BJ (cell line): ENCODE data around the gene KRT27. TPM values are rescaled to one million over a fixed set of nuclear protein-coding genes. Genes with fewer than 3 reads are reported as not detected.

Experiments
- CTCF ChIA-PET: fragments of 350-600 bp; formaldehyde crosslinking; extraction: SDS; loops from one replicate; lab custom pipeline; 2021; ENCODE audit warnings: antibody characterized with exemption, inconsistent platforms; lab: Yijun Ruan, JAX
- POLR2A ChIA-PET: fragments of 300-600 bp; sonication (Branson Sonifier 250); formaldehyde crosslinking; extraction: SDS; loops from one replicate; lab custom pipeline; 2021; ENCODE audit warnings: antibody characterized with exemption; lab: Charles Lee
- DNase-seq: peaks from one replicate; pipeline ENCODE4 v3.0.0-alpha.2; 2011; ENCODE audit warnings: low read depth
- H3K27me3 ChIP-seq: 2 replicates; pipeline ENCODE4 v1.6.0; 2011; ENCODE audit warnings: low read length; ENCODE audit not compliant: control insufficient read depth, insufficient read depth
- H3K36me3 ChIP-seq: 2 replicates; pipeline ENCODE4 v1.5.1; 2011; ENCODE audit warnings: low read length; ENCODE audit not compliant: control insufficient read depth, insufficient read depth
- H3K4me3 ChIP-seq: 2 replicates; pipeline ENCODE4 v1.5.1; 2011; ENCODE audit warnings: low read depth, mild to moderate bottlenecking, control low read depth, low read length
- polyA plus RNA-seq: library from polyadenylated mRNA; depleted of rRNA; stranded (reverse); fragments of >200 nt; gene quantifications from 2 replicates; pipeline ENCODE4 v1.2.3, GENCODE V29; 2011
- TF ChIP-seq, protein P1 (sequence below): IDR thresholded peaks from 2 replicates; pipeline ENCODE4 v1.5.1; 2011; ENCODE audit warnings: low read depth, mild to moderate bottlenecking, control low read depth, inconsistent platforms, low read length, moderate library complexity; ENCODE audit not compliant: insufficient read depth

Gene KRT27
- polyA plus RNA-seq, 1 experiment = not detected

DNA sequence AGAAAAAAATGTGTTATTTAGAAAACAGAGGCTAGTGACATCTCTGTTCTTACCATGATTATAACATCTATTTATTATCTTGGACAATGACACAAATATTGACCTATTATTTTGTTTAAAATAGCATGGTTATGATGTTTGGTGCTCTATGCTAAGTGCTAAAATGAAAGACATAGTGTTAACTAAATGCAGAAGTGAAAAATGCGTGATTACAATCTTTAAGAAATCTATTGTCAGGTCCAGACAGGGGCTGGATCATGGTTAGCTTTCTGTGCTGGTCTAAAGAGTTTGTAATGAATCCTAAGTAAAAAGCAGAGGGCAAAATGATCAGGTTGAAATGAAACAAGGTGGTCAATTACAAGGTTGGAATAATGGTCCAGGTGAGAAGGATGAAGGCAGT is 18.0 kb upstream of the KRT27 start:
- Histone ChIP-seq H3K36me3 (no peaks in the 10 kb centered on the region), H3K27me3 (peaks cover 18% of the 10 kb centered on the region), H3K4me3 (no peak overlapping the region)
- TF ChIP-seq, protein P1, sequence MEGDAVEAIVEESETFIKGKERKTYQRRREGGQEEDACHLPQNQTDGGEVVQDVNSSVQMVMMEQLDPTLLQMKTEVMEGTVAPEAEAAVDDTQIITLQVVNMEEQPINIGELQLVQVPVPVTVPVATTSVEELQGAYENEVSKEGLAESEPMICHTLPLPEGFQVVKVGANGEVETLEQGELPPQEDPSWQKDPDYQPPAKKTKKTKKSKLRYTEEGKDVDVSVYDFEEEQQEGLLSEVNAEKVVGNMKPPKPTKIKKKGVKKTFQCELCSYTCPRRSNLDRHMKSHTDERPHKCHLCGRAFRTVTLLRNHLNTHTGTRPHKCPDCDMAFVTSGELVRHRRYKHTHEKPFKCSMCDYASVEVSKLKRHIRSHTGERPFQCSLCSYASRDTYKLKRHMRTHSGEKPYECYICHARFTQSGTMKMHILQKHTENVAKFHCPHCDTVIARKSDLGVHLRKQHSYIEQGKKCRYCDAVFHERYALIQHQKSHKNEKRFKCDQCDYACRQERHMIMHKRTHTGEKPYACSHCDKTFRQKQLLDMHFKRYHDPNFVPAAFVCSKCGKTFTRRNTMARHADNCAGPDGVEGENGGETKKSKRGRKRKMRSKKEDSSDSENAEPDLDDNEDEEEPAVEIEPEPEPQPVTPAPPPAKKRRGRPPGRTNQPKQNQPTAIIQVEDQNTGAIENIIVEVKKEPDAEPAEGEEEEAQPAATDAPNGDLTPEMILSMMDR = no peak
- ChIA-PET POLR2A (no interaction called here), CTCF (interaction anchor here (2.2 kb wide), 1 partner anchor 863 kb away, joined by 8 read pairs; no protein-coding TSS in a partner anchor)
- DNase-seq = no peak

DNA sequence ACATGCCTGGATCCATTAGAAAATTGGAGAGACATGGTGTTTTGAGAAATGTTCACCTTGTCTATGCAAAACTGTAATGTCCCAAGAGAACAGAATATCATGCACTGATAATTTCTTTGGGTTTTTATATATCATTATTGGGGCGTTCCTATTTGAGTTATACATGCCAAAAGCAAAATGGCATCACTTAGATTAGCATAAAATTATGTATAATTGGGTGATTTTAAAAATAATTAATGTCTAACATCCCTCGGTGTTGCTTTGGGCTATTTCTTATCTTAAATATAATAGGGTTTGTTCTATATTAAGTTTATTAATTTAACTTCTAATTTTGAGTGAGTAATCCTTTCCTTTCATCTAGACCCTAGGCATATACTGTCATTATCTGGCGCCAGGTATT is 17.5 kb upstream of the KRT27 start, which contains the start of gene KRT28:
KRT28 (minus strand) TSS at position 101 of the 400 bp plus-strand sequence; CDS start at position 35, 66 bp downstream.
- ChIA-PET CTCF (interaction anchor here (2.2 kb wide), 1 partner anchor 863 kb away, joined by 8 read pairs; no protein-coding TSS in a partner anchor), POLR2A (no interaction called here)
- TF ChIP-seq, protein P1 = no peak
- no peaks in the 10 kb centered on the region for H3K36me3 ChIP-seq
- no peak for DNase-seq
- peaks cover 21% of the 10 kb centered on the region for H3K27me3 ChIP-seq
- no peak within 1 kb of the TSS for H3K4me3 ChIP-seq

DNA sequence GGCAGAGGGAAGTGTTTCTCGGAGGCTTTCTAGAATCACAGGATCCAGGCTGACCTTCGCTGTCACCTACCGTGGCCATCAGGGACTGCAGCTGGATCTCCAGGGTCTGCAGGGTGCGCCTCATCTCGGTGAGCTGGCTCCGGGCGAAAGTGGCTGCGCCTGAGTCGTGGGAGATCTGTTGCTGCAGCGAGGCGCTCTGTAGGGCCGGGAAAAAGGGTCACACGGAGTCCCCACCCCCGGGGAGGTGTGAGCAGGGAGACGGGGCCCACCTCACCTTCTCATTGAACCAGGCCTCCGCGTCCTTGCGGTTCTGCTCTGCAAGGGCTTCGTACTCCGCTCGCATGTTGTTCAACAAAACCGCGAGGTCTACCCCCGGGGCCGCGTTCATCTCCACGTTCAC is 14.5 kb upstream of the KRT27 start:
- Histone ChIP-seq H3K36me3 (no peaks in the 10 kb centered on the region), H3K4me3 (no peak overlapping the region), H3K27me3 (peaks cover 24% of the 10 kb centered on the region)
- ChIA-PET POLR2A (no interaction called here), CTCF (interaction anchor here (2.3 to 2.4 kb wide), 2 partner anchors 851 to 866 kb away, joined by 7 to 8 read pairs; no protein-coding TSS in a partner anchor)
- TF ChIP-seq, protein P1 = no peak
- no peak for DNase-seq

DNA sequence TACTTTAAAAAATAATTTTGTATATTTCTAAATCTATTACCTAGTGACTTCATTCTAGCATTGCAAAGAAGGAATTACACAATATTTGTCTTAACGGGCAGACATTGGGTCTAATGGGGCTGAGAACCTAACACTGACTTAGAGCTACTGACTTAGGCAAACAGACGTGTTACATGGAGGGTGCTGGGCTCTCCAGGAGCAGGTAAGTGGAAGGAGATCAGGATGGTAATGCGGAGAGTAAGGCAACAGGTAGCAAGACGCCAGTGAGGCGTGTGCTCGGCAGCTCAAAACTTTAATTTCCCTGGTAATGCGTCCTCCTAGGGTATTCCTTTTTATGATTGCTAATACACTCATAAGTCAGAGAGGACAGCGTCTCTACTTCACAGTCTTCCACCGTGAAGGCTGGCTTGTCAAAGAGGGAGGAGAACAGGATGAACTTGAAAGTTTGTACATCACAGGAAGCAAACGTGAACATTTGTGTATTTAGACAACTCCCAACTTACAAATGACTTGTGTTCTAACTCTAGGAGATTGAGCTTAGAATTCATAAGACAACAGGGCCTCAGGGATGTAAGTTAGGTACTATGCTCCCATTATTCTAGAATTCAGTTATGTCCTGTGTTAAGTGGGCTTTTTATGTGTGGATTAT is 12.8 kb upstream of the KRT27 start:
- Histone ChIP-seq H3K27me3 (peaks cover 18% of the 10 kb centered on the region), H3K36me3 (no peaks in the 10 kb centered on the region), H3K4me3 (no peak overlapping the region)
- ChIA-PET POLR2A (no interaction called here), CTCF (interaction anchor here (0.7 to 2.4 kb wide), 4 partner anchors 11 to 1053 kb away, joined by 3 to 8 read pairs (median 6); no protein-coding TSS in a partner anchor)
- DNase-seq = no peak
- TF ChIP-seq, protein P1 = no peak

DNA sequence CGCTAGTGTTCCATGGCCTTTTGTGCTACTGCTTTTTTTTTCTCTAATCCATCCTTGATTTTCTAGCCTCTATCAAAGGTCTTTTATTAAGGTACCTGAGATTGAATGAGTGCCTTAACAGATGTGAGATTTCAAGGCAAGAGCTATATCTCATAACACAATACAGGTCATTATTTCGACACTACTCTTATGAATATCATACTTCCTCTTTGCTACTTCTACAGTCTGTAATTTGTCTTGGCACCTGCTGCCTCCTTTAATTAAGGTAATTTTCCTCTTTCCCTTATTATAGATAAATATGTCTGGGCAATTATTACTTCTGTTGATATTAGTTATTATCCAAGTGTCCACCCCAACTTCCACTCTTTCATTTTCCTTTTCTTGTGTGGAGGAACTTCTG is 12.1 kb upstream of the KRT27 start:
- H3K4me3 ChIP-seq = no peak overlapping the region
- H3K36me3 ChIP-seq = no peaks in the 10 kb centered on the region
- no peak for DNase-seq
- TF ChIP-seq, protein P1 = no peak
- peaks cover 18% of the 10 kb centered on the region for H3K27me3 ChIP-seq
- ChIA-PET POLR2A (no interaction called here), CTCF (interaction anchor here (2.3 to 2.4 kb wide), 2 partner anchors 854 to 868 kb away, joined by 7 to 8 read pairs; no protein-coding TSS in a partner anchor)
